HepG2 (cell line): ENCODE results near the gene SNX24. TPM values are rescaled to one million over a fixed set of nuclear protein-coding genes. Genes with fewer than 3 reads are reported as not detected.
A peak's percentile ranks its signal among the peaks of the same experiment; 100 is the strongest.

Experiments
- HIVEP1 ChIP-seq: sonication (generic); formaldehyde crosslinking; IDR thresholded peaks from 2 replicates; pipeline ENCODE4 v1.4.0; 2020; ENCODE audit warnings: mild to moderate bottlenecking, missing genetic modification reagents
- KDM3A ChIP-seq: IDR thresholded peaks from 2 replicates; pipeline ENCODE4 v1.6.1; 2018; ENCODE audit warnings: low read depth, missing compliant biosample characterization
- PHF20 ChIP-seq: sonication (generic); formaldehyde crosslinking; IDR thresholded peaks from 2 replicates; pipeline ENCODE4 v1.5.0; 2020; ENCODE audit warnings: mild to moderate bottlenecking, missing genetic modification reagents
- THAP8 ChIP-seq: sonication (generic); formaldehyde crosslinking; IDR thresholded peaks from 2 replicates; pipeline ENCODE4 v1.5.1; 2020; ENCODE audit warnings: missing genetic modification reagents, mild to moderate bottlenecking, borderline replicate concordance
- YY1 ChIP-seq: IDR thresholded peaks from 2 replicates; pipeline ENCODE4 v1.6.1; 2011; ENCODE audit warnings: low read length, low read depth, moderate library complexity, mild to moderate bottlenecking; ENCODE audit not compliant: insufficient read depth, insufficient replicate concordance
- ZFP41 ChIP-seq: sonication (generic); formaldehyde crosslinking; IDR thresholded peaks from 2 replicates; pipeline ENCODE4 v1.4.0; 2020; ENCODE audit warnings: mild to moderate bottlenecking, missing genetic modification reagents, borderline replicate concordance
- ZNF549 ChIP-seq: sonication (generic); formaldehyde crosslinking; IDR thresholded peaks from 2 replicates; pipeline ENCODE4 v1.5.0; 2020; ENCODE audit warnings: missing genetic modification reagents
- ZNF558 ChIP-seq: sonication (generic); formaldehyde crosslinking; IDR thresholded peaks from 2 replicates; pipeline ENCODE4 v1.9.0; 2022; ENCODE audit warnings: mild to moderate bottlenecking, missing genetic modification reagents, borderline replicate concordance
- ZNF597 ChIP-seq: sonication (generic); formaldehyde crosslinking; IDR thresholded peaks from 2 replicates; pipeline ENCODE4 v1.5.0; 2020; ENCODE audit warnings: missing genetic modification reagents
- ZNF841 ChIP-seq: sonication (generic); formaldehyde crosslinking; IDR thresholded peaks from 2 replicates; pipeline ENCODE4 v1.8.1; 2023; ENCODE audit warnings: missing genetic modification reagents, borderline replicate concordance
- polyA plus RNA-seq, 8 experiments: library from polyadenylated mRNA; depleted of rRNA in 3 of 8; stranded (reverse) in 7 of 8; unstranded in 1 of 8; fragments of >200 nt; fragmentation: Illumina TruSeq in 4 of 8; extraction: Trizol in 4 of 8; gene quantifications; 2 replicates each; pipeline versions ENCODE4 v1.2.1 to v1.2.3, GENCODE V29; 2011 to 2016; ENCODE audit warnings: low read depth in 4 of 8, missing spikeins in 1 of 8, mixed read lengths in 1 of 8; ENCODE audit not compliant: insufficient read depth in 1 of 8
- total RNA-seq, 5 experiments: library from RNA; depleted of rRNA; stranded (reverse); fragments of >200 nt; fragmentation: Illumina TruSeq; extraction: Trizol; gene quantifications; 2 replicates each; pipeline ENCODE4 v1.2.3, GENCODE V29; 2016; ENCODE audit warnings: low read depth in 1 of 5
- TF ChIP-seq, protein P1 (sequence below), 2 experiments: fragments of 450-650 bp in 1 of 2; sonication (generic) in 1 of 2; formaldehyde crosslinking in 1 of 2; IDR thresholded peaks; 2 replicates each; pipeline versions ENCODE4 v1.6.1 to v1.8.0; 2016 to 2022; ENCODE audit warnings: antibody characterized with exemption in 1 of 2, mild to moderate bottlenecking in 1 of 2, missing genetic modification reagents in 1 of 2
- TF ChIP-seq, protein P2 (sequence below): IDR thresholded peaks from 2 replicates; pipeline ENCODE4 v1.6.1; 2012; ENCODE audit warnings: inconsistent platforms
- TF ChIP-seq, protein P3 (sequence below): sonication (generic); formaldehyde crosslinking; IDR thresholded peaks from 2 replicates; pipeline ENCODE4 v1.4.0; 2020; ENCODE audit warnings: low read depth, missing genetic modification reagents

Gene SNX24
- total and polyA plus RNA-seq, 2 of the 13 experiments (the other 11 are each of a cell fraction or from before 2014, with no cell fraction given): 7.2 to 23.7 TPM

DNA sequence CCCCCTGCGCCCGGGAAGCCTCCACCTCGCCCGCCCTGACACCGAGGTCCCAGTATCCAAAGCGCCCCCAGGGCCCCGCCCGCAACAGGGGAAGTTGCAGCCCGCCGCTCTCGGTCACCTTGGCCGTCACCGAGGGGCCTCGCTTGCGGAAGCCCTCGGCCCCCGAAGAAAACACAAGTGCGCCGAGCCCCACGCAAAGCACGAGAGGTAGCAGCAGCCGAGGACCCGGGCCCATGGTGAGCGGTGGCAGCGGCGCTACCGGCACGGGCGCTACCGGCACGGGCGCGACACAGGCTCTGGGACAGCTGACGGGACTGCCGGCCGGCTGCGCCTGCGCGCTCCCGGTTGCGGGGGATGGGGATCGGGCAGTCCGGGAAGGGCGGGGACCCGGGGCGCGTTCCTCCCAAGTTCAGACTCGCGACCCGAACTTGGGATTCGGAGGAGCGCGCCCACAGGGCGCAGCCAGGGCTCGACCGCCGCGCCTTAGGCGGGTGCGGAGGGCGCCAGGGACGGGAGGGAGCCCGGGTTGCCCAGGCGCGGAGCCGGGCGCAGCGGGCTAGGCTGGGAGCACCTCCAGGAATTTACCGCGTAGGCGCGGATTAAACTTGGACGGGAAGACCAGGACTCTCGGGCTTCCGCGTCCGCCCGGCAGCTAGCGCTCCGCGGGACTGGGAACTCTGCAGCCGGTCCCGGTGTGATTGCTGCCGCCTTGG lies 191.1 kb downstream of the SNX24 start, which contains the start of gene PPIC (continued):
- TF ChIP-seq, protein P1, sequence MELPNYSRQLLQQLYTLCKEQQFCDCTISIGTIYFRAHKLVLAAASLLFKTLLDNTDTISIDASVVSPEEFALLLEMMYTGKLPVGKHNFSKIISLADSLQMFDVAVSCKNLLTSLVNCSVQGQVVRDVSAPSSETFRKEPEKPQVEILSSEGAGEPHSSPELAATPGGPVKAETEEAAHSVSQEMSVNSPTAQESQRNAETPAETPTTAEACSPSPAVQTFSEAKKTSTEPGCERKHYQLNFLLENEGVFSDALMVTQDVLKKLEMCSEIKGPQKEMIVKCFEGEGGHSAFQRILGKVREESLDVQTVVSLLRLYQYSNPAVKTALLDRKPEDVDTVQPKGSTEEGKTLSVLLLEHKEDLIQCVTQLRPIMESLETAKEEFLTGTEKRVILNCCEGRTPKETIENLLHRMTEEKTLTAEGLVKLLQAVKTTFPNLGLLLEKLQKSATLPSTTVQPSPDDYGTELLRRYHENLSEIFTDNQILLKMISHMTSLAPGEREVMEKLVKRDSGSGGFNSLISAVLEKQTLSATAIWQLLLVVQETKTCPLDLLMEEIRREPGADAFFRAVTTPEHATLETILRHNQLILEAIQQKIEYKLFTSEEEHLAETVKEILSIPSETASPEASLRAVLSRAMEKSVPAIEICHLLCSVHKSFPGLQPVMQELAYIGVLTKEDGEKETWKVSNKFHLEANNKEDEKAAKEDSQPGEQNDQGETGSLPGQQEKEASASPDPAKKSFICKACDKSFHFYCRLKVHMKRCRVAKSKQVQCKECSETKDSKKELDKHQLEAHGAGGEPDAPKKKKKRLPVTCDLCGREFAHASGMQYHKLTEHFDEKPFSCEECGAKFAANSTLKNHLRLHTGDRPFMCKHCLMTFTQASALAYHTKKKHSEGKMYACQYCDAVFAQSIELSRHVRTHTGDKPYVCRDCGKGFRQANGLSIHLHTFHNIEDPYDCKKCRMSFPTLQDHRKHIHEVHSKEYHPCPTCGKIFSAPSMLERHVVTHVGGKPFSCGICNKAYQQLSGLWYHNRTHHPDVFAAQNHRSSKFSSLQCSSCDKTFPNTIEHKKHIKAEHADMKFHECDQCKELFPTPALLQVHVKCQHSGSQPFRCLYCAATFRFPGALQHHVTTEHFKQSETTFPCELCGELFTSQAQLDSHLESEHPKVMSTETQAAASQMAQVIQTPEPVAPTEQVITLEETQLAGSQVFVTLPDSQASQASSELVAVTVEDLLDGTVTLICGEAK (IDR thresholded peaks at IDR 0.05): no peak
- TF ChIP-seq, protein P1 (CRISPR knock-in tag; IDR thresholded peaks at IDR 0.05): peak; percentile 4; the same call in 1 of the 2 replicates
- no peak for TF ChIP-seq ZNF597
- TF ChIP-seq ZNF549 (CRISPR knock-in tag): no peak
- TF ChIP-seq, protein P2, sequence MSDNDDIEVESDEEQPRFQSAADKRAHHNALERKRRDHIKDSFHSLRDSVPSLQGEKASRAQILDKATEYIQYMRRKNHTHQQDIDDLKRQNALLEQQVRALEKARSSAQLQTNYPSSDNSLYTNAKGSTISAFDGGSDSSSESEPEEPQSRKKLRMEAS: no peak; the same call in 1 of the 2 replicates
- TF ChIP-seq ZFP41 (CRISPR knock-in tag): no peak
- no peak for TF ChIP-seq YY1
- 0 out of 2 replicates have a peak, but pooled peaks have one; percentile 62 for TF ChIP-seq KDM3A (CRISPR knock-in tag)
- TF ChIP-seq ZNF558 (CRISPR knock-in tag): no peak
- 0 out of 2 replicates have a peak, but pooled peaks have one; percentile 50 for TF ChIP-seq THAP8 (CRISPR knock-in tag)
- TF ChIP-seq, protein P3, sequence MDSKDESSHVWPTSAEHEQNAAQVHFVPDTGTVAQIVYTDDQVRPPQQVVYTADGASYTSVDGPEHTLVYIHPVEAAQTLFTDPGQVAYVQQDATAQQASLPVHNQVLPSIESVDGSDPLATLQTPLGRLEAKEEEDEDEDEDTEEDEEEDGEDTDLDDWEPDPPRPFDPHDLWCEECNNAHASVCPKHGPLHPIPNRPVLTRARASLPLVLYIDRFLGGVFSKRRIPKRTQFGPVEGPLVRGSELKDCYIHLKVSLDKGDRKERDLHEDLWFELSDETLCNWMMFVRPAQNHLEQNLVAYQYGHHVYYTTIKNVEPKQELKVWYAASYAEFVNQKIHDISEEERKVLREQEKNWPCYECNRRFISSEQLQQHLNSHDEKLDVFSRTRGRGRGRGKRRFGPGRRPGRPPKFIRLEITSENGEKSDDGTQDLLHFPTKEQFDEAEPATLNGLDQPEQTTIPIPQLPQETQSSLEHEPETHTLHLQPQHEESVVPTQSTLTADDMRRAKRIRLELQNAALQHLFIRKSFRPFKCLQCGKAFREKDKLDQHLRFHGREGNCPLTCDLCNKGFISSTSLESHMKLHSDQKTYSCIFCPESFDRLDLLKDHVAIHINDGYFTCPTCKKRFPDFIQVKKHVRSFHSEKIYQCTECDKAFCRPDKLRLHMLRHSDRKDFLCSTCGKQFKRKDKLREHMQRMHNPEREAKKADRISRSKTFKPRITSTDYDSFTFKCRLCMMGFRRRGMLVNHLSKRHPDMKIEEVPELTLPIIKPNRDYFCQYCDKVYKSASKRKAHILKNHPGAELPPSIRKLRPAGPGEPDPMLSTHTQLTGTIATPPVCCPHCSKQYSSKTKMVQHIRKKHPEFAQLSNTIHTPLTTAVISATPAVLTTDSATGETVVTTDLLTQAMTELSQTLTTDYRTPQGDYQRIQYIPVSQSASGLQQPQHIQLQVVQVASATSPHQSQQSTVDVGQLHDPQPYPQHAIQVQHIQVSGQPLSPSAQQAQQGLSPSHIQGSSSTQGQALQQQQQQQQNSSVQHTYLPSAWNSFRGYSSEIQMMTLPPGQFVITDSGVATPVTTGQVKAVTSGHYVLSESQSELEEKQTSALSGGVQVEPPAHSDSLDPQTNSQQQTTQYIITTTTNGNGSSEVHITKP (CRISPR knock-in tag): no peak
- no peak; the same call in 1 of the 2 replicates for TF ChIP-seq ZNF841 (CRISPR knock-in tag)
- TF ChIP-seq HIVEP1: no peak
- no peak; the same call in 1 of the 2 replicates for TF ChIP-seq PHF20 (CRISPR knock-in tag)
